ENCODE results near the gene ZBTB45.
"Not testable (repeated sequence)": the region's sequence is repeated elsewhere in the genome, so short reads cannot be mapped to it uniquely, and the experiment has no call there.

ZBTB45 gene

DNA sequence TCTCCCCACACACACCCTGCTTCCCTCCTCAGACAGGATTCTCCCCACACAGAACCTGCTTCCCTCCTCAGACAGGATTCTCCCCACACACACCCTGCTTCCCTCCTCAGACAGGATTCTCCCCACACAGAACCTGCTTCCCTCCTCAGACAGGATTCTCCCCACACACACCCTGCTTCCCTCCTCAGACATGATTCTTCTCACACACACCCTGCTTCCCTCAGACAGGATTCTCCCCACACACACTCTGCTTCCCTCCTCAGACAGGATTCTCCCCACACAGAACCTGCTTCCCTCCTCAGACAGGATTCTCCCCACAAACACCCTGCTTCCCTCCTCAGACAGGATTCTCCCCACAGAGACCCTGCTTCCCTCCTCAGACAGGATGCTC lies 19.6 kb upstream of the ZBTB45 start:
- Mint-ChIP-seq H3K27me3 (peaks cover 52% of the 10 kb centered on the region), H3K4me3 (peak overlapping the region; percentile 65), H3K4me1 (peaks cover 13% of the 10 kb centered on the region)
- not testable (repeated sequence) for H3K36me3 Mint-ChIP-seq (ENCODE audit: insufficient read depth); DNase-seq (ENCODE audit: low spot score in 2 of 2); H3K27ac Mint-ChIP-seq (ENCODE audit: low read depth); ATAC-seq (replicated peaks; ENCODE audit: extremely low read depth, poor library complexity, severe bottlenecking); H3K9me3 Mint-ChIP-seq

- ATAC-seq (replicated peaks; ENCODE audit: extremely low read depth, poor library complexity, severe bottlenecking) (peak; percentile 49), DNase-seq (ENCODE audit: low spot score in 2 of 2) (no peak)
- peaks cover 2% of the 10 kb centered on the region for H3K36me3 Mint-ChIP-seq (ENCODE audit: insufficient read depth)
- H3K27me3 Mint-ChIP-seq = peaks cover 52% of the 10 kb centered on the region
- peaks cover 7% of the 10 kb centered on the region for H3K4me1 Mint-ChIP-seq
- no peaks in the 10 kb centered on the region for H3K9me3 Mint-ChIP-seq
- peak overlapping the region; percentile 65 for H3K4me3 Mint-ChIP-seq
- H3K27ac Mint-ChIP-seq (ENCODE audit: low read depth) = no peak overlapping the region
Observed at GRCh38 chr19:58538257-58539168, 18.9 kb upstream of the ZBTB45 start.

- ATAC-seq (replicated peaks; ENCODE audit: extremely low read depth, poor library complexity, severe bottlenecking) = no peak
- no peak overlapping the region for H3K27ac Mint-ChIP-seq (ENCODE audit: low read depth)
- H3K4me1 Mint-ChIP-seq = peaks cover 5% of the 10 kb centered on the region
- H3K9me3 Mint-ChIP-seq = no peaks in the 10 kb centered on the region
- H3K36me3 Mint-ChIP-seq (ENCODE audit: insufficient read depth) = peaks cover 2% of the 10 kb centered on the region
- DNase-seq (ENCODE audit: low spot score in 2 of 2) = no peak
- no peak overlapping the region for H3K4me3 Mint-ChIP-seq
- peaks cover 46% of the 10 kb centered on the region for H3K27me3 Mint-ChIP-seq
Observed at GRCh38 chr19:58536852-58537798, 17.5 kb upstream of the ZBTB45 start.

GRCh38 chr19:58535857-58536256 lies 16.2 kb upstream of the ZBTB45 start:
- ATAC-seq (replicated peaks; ENCODE audit: extremely low read depth, poor library complexity, severe bottlenecking) (no peak), DNase-seq (ENCODE audit: low spot score in 2 of 2) (no peak)
- H3K36me3 Mint-ChIP-seq (ENCODE audit: insufficient read depth) = peaks cover 2% of the 10 kb centered on the region
- no peak overlapping the region for H3K27ac Mint-ChIP-seq (ENCODE audit: low read depth)
- no peaks in the 10 kb centered on the region for H3K9me3 Mint-ChIP-seq
- peaks cover 5% of the 10 kb centered on the region for H3K4me1 Mint-ChIP-seq
- peaks cover 59% of the 10 kb centered on the region for H3K27me3 Mint-ChIP-seq
- H3K4me3 Mint-ChIP-seq = no peak overlapping the region

DNA sequence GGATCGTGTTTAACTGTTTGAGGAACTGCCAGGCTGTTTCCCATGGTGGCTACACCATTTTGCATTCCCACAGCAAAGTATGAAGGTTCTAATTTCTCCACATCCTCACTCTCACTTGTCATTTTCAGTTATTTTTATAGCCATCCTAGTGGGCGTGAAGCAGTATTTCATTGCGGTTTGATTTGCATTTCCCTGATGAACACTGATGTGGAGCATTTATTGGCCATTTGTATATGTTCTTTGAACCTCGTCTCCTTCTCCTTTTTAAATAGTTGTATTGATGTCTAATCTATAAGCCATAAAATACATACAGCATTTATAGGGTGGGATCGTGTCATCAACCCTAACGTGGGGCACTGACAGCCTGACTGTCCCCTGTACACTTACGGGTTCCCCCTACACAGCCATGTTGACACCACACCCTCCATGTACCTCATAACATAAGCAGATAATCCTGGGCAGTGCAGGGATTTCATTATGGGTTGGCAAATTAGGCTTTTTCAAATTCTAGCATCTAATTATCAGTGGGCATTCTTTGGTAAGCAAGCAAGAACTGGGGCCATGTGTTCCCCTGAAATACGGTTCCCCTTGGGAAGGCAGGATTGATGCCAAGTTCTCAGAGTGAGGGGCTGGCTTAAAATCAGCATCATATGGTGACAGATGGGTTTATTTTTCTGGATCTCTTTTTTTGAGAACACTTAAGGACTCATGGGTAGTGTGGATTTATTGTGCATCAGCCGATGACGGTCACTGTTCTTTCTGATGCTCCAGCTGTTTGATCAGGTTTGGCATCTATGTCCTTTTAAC lies 11.6 kb upstream of the ZBTB45 start:
- DNase-seq (ENCODE audit: low spot score in 2 of 2) = no peak
- peaks cover 27% of the 10 kb centered on the region for H3K27me3 Mint-ChIP-seq
- no peak overlapping the region for H3K4me3 Mint-ChIP-seq
- H3K36me3 Mint-ChIP-seq (ENCODE audit: insufficient read depth) = no peaks in the 10 kb centered on the region
- no peak overlapping the region for H3K27ac Mint-ChIP-seq (ENCODE audit: low read depth)
- ATAC-seq (replicated peaks; ENCODE audit: extremely low read depth, poor library complexity, severe bottlenecking) = no peak
- no peaks in the 10 kb centered on the region for H3K9me3 Mint-ChIP-seq
- H3K4me1 Mint-ChIP-seq = no peaks in the 10 kb centered on the region

DNA sequence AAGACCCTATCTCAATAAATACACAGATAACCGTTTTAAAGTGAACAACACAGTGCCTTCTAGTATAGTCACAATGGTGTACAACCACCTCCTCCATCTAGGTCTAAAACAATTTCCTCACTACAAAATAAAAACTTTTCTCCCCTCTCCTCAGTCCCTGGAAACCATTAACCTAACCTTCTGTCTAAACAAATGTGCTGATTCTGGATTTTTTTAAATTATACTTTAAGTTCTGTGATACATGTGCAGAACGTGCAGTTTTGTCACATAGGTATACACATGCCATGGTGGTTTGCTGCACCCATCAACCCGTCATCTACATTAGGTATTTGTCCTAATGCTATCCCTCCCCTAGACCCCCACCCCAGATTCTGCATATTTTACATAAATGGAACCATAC lies 9.8 kb upstream of the ZBTB45 start:
- Mint-ChIP-seq H3K4me3 (no peak overlapping the region), H3K36me3 (ENCODE audit: insufficient read depth) (no peaks in the 10 kb centered on the region), H3K27me3 (peaks cover 17% of the 10 kb centered on the region), H3K4me1 (no peaks in the 10 kb centered on the region), H3K9me3 (no peaks in the 10 kb centered on the region), H3K27ac (ENCODE audit: low read depth) (no peak overlapping the region)
- ATAC-seq (replicated peaks; ENCODE audit: extremely low read depth, poor library complexity, severe bottlenecking) (no peak), DNase-seq (ENCODE audit: low spot score in 2 of 2) (no peak)

- ATAC-seq (replicated peaks; ENCODE audit: extremely low read depth, poor library complexity, severe bottlenecking) (no peak), DNase-seq (ENCODE audit: low spot score in 2 of 2) (no peak)
- no peak overlapping the region for H3K4me3 Mint-ChIP-seq
- no peaks in the 10 kb centered on the region for H3K9me3 Mint-ChIP-seq
- H3K27ac Mint-ChIP-seq (ENCODE audit: low read depth) = no peak overlapping the region
- H3K36me3 Mint-ChIP-seq (ENCODE audit: insufficient read depth) = peaks cover 10% of the 10 kb centered on the region
- no peaks in the 10 kb centered on the region for H3K27me3 Mint-ChIP-seq
- H3K4me1 Mint-ChIP-seq = peaks cover 30% of the 10 kb centered on the region
Observed at GRCh38 chr19:58522709-58523108, 3.1 kb upstream of the ZBTB45 start.

DNA sequence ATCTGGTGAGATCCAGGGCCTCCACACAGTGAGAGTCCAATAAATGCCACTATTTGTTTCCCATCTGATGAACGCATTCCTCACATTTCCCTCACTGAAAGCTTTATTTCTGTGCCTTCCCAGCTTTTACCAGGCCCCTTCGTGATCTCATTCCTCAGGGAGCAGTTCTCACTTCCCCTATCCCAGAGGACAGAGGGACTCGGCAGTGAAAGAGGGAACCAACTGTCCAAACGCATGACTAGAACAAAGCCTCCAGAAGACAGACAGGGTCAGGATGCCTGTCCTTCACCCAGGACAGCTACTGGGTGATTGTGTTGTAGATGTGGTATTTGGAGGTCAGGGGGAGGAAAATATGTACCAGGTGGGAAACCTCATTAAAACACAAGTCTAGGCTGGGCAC lies 2.0 kb upstream of the ZBTB45 start:
- ATAC-seq (replicated peaks; ENCODE audit: extremely low read depth, poor library complexity, severe bottlenecking) (no peak), DNase-seq (ENCODE audit: low spot score in 2 of 2) (no peak)
- peaks cover 33% of the 10 kb centered on the region for H3K4me1 Mint-ChIP-seq
- no peaks in the 10 kb centered on the region for H3K9me3 Mint-ChIP-seq
- no peak overlapping the region for H3K27ac Mint-ChIP-seq (ENCODE audit: low read depth)
- H3K36me3 Mint-ChIP-seq (ENCODE audit: insufficient read depth) = peaks cover 13% of the 10 kb centered on the region
- no peak overlapping the region for H3K4me3 Mint-ChIP-seq
- no peaks in the 10 kb centered on the region for H3K27me3 Mint-ChIP-seq

DNA sequence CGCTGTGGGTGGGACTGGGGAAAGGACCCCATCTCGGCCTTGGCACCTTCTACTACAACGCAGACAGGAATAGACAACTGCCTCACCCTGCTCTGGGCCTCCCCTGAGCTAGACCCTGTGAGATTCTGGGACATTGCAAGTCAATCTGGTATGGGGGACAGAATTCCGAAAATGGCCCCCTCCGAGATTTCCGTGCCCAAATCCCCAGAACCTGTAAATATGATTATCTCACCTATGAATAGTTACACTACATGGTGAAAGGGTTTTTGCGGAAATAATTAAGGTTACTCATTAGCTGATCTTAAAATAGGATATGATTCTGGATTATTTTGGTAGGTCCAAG lies 618 bp upstream of the ZBTB45 start:
- Mint-ChIP-seq H3K9me3 (no peaks in the 10 kb centered on the region), H3K27ac (ENCODE audit: low read depth) (peak overlapping the region; percentile 99), H3K36me3 (ENCODE audit: insufficient read depth) (peaks cover 15% of the 10 kb centered on the region), H3K27me3 (no peaks in the 10 kb centered on the region), H3K4me1 (peaks cover 40% of the 10 kb centered on the region), H3K4me3 (peak overlapping the region; percentile 99)
- DNase-seq (ENCODE audit: low spot score in 2 of 2) (no peak), ATAC-seq (replicated peaks; ENCODE audit: extremely low read depth, poor library complexity, severe bottlenecking) (no peak)

GRCh38 chr19:58519087-58519354 lies 589 bp downstream of the ZBTB45 start:
- Mint-ChIP-seq H3K4me1 (peaks cover 49% of the 10 kb centered on the region), H3K9me3 (no peaks in the 10 kb centered on the region), H3K4me3 (peak overlapping the region; percentile 99), H3K36me3 (ENCODE audit: insufficient read depth) (peaks cover 16% of the 10 kb centered on the region), H3K27me3 (no peaks in the 10 kb centered on the region), H3K27ac (ENCODE audit: low read depth) (peak overlapping the region; percentile 99)
- DNase-seq (ENCODE audit: low spot score in 2 of 2) (no peak), ATAC-seq (replicated peaks; ENCODE audit: extremely low read depth, poor library complexity, severe bottlenecking) (peak; percentile 20)

DNA sequence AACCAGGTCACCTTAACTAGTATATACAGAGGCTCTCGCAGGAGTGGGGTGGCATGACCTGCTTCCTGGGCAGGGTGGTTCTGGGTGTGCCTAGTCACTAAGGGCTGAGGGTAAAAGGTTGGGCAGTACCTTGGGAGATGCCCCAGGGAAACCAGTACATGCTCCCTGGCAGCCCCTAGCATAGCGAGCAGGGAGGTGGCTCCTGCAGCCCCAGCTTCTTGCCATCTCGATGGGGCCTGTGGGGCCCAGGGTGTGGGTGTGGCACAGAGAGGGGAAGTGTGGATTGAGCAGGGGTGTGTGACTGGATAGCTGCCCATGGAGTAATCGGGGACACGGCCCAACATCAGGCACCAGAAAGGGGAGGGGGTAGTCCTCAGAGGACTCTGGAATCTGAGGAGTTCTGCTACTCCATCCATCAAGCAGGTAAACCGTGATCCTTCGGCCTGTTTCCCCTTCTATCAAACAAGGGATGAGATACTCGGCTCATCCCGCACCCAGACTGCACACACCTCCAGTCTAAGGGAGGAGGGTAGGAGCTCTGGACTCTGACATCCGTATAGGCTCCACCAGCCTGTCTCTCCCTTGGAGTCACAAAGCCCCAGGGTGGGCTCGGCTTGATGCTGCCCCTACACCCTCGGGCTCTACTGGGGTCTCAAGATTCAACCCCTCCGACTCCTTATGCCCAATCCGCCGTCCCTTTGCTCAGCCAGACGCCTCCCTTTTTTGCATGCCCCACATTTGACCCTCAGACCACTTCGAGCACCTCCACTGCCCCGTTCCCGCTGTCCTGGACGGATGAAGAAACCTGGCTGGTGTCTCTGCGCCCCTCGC lies 1.1 kb downstream of the ZBTB45 start:
- Mint-ChIP-seq H3K27ac (ENCODE audit: low read depth) (peak overlapping the region; percentile 99), H3K9me3 (no peaks in the 10 kb centered on the region), H3K27me3 (no peaks in the 10 kb centered on the region), H3K4me1 (peaks cover 55% of the 10 kb centered on the region), H3K36me3 (ENCODE audit: insufficient read depth) (peaks cover 16% of the 10 kb centered on the region), H3K4me3 (peak overlapping the region; percentile 99)
- ATAC-seq (replicated peaks; ENCODE audit: extremely low read depth, poor library complexity, severe bottlenecking) (no peak), DNase-seq (ENCODE audit: low spot score in 2 of 2) (no peak)

Measured in central memory CD8-positive, alpha-beta T cell (primary cell).